ENCODE data around the gene GOLM1.
"Not testable (repeated sequence)": the region's sequence is repeated elsewhere in the genome, so short reads cannot be mapped to it uniquely, and the experiment has no call there.

The GOLM1 gene

DNA sequence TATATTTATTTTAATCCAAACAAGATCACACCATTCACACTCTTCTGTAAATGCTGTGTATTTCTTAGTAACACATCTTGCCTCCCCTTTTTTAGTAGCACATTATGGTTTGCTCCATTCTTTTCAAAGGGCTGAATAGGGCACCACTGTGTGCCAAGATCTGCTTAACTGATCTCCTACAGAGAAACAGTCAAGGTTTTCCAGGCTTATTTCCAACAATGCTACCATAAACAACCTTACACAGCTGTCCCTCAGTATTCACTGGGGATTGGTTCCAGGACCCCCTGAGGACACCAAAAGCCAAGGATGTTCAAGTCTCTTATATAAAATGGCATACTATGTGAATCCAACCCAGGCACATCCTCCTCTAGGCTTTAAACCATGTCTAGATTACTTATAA lies 16.5 kb downstream of the GOLM1 start:
- DNase-seq (ENCODE audit: low spot score) = no peak

DNA sequence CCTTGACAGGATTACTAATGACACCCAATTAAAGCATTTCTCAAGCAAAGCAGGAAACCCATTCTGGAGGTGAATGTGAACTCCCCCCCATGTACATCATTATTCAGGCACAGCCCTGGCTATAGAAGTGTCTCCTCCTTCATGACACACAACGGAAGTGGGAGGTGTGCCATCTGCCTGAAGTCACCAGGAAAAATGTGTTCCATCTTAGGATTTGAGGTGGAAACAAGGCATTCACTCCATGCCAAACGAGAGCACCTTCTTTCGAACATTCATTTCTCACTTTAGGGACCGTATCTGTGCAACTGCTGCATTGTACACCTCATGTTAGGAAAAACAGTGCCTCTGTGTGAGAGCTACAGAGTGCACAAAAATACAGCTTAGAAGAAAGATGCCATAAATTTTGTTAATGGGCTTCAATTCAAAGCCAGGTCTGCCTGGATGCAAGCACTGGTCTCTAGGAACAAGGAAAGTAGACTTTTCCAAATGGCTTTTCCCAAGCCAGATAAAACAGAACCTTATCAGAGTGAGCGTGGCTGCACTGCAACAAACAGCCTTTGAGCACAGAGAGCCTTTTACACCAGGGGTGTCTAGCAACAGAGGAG lies 19.4 kb downstream of the GOLM1 start:
- DNase-seq (ENCODE audit: low spot score) = peak; percentile 33

DNA sequence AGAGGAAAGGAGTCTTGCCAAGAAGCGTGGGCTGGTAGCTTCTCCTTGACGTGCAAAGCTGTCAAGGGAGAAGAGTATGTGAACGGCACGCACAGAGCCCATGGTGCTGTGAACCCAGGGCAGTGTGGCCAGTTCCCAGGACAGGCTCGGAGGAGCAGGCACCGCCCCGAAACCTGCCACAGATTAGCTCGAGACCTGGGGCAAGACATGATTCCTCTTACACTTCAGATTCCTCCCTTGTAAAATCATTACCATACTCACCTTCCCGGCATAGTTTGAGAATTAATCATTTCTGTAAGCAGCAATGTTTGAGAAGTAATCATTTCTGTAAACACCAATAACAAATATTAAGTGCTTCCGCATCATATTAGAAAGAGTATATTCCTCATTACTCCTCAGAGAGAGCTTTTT lies 19.9 kb downstream of the GOLM1 start:
- no peak for DNase-seq (ENCODE audit: low spot score)

DNA sequence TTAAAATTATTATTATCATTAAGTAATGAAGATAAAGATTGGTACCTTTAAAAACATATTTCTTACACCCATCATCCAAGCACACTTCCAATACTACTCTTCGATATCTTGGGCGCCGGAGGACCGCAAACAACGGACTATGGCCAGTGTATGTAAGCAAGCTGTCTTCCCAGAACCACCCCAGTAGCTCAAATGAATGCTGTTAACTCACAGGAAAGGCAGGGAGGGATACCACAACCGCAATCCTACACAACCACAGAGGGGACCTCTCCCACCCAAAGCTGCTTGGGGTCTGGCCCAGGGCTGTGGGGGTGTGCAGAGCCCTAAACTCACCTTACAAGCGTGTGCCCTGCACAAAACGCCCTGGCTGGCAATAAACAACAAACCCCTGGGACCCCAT lies 20.6 kb downstream of the GOLM1 start:
- DNase-seq (ENCODE audit: low spot score) = no peak

DNA sequence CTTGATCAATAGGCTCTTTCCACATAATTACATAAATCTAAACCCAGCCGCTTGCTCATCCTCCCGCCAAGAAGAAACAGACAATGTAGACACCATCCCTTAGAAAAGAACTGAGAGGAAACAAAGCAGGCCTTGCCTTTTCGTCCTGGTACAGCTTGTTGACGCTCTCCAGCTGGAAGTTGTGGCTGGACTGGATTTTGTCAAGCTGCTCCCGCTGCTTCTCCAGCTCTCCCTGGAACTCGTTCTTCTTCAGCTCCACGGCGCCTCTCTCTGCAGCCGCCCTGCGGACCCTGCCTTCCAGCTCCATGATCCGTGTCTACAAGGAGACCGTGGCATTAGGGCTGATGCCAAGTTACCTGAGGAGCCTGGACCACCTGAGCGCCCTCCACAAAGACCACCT lies 22.1 kb downstream of the GOLM1 start:
- DNase-seq (ENCODE audit: low spot score) = no peak

DNA sequence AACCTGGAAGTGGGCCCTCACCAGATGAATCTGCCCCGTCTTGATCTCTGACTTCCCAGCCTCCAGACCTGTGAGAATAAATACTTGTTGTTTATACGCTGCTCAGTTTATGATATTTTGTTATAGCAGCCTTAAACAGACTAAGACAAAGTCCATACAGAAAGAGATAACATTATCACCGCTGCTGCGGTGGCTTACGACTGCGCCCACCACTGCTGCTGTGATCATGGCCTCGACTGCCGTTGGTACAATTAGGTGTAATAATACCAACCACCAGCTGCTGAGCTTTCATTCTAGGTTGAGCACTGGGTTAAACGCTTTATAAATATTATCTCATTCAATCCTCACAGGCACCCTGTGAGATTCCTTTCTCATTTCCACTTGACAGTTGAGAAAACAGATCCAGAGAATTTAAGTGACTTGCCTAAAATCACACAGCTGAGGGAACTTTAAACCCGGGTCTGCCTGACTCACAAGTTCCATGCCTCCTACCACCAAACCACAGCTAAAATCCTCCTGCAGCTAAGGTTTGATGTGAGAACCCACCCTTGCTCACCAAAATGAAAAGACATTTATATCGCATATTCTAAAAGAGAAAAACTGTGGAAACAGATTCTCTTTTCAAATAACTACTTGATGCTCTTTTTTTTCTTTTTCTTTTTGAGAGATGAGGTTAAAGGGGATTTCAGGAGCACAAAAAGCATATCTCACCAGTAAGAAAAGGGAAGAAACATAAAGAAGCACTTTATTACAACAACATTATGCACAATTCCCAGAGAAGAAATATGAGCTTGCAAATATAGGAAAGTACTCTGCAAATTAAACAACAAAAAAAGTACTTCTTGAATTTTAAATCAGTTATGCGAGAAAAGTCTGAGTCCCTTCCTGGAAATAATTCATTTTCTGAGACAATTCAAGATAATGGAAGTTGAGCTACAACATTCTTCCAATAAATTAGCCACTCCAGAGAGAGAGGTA lies 23.9 kb downstream of the GOLM1 start:
- no peak for DNase-seq (ENCODE audit: low spot score)

DNA sequence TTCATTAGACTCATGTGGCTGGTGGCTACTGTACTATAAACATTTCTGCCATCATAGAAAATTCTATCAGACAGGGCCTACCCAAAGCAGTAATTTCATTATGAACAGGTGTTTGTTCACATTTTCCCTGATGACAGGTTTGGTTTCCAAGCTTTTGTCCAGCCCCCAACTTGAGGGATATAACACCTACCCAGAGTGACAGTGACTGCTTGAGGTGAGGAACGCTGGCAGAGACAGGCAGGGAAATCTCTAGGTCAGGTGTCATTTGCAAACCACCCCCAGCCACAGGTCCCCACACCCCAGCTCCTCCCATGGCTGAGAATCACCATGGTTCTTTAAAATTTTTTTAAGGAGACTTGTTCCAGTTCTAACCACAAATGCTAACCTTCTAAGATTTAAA lies 25.5 kb downstream of the GOLM1 start:
- no peak for DNase-seq (ENCODE audit: low spot score)

DNA sequence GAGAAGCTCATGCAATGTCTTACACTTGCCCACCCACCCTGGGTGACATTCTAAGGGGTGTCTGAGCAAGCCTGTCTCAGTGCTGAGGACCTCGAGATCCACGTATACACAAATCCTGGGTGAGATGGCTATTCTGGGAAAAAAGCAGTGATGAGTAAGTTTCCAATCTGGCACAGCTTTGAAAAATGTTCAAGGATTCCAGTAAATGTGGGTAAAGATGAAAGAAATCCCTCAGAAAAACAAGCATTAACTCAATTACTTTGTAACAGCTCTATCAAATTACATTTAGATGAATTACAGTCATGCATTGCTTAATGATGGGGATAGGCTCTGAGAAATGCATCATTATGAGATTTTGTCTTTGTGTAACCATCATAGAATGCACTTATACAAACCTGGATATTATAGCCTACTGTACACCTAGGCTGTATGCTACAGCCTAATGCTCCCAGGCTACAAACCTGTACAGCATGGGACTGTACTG lies 26.9 kb downstream of the GOLM1 start:
- no peak for DNase-seq (ENCODE audit: low spot score)

DNA sequence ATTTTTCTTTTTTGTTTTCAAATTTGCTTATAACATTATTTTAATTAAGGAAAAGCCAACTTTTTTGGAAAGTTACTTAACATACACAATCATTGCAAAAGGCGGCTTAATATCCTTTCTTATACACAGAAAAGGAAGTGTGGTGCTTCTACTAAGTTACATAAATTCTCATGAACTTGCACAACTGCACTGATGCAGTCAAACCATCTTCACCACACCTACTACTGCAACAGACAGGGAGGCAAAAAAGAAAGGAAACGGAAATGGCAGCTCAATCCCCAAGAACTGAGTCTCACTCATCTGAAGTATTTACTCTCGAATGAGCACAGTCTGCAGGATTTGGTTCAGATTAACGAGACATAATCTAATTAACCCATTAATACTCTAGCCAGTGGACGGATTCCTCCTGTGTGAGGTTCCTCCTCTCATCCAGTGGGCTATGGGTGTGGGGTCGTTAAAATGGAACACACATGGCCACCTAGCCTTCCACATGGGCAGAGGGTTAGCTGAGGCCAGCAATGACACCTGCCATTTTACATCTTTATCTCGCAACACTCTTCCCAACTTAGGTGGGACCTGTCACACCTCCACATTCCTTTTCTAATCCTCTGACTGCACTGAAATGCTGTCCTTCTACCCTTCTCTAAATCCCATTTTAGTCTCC lies 30.0 kb downstream of the GOLM1 start:
- no peak for DNase-seq (ENCODE audit: low spot score)

DNA sequence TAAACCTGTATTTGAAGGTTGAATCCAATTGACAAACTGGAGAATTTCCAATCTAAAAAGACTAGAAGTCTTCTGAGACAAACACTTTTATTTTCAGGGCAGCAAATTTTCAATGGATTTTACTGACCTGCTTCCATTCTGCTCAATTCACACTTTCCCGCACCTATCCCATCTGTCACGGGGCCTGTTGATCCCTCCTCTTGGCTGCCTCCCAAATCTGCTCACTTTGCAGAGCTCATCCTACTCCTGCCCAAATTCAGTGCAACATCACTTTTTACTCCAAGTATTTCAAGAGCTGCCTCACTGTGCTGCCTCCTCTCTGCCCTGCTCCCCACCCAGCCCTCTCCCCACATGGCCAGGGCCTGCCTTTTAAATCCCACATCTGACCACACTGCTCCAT lies 35.1 kb downstream of the GOLM1 start:
- DNase-seq (ENCODE audit: low spot score) = no peak

DNA sequence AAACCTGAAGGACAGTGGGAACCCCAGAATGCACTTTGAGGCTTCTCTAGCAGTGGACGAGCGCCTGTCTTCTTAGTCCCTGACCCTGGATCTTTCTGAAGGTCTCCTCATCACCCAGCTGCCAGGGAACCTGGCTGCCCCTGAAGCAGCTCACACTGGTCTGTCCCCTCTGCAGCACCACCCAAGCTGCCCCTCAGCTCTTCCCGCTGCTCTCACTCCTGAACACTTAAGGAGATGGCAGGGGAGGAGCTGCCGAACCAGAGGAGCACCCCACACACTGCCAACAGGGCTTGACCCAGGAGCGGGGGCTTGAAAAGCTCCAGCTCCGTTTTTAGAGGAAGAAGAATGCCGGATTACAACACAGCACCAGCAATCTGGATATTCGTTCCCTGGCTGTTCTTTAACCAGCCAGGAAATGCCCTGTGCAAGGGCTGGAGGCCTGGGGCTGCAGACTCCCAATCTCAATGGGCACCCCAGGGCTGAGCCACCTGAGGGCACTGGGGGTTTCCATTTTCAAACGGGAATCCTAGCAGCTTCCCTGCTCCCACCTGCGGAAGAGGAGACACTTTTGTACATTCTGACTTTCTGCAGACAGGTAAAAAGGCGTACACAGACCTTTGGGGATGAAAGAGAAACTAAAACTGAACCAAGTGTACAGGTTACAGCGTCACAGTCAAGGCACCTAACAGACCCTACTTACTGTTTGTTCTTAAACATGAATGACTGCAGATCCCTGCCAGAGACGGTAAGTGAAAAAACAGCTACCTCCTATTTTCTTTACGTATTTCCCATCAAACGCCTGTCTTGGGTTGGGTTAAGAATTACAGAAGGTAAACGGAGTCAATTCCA lies 36.3 kb downstream of the GOLM1 start:
- DNase-seq (ENCODE audit: low spot score) = no peak

DNA sequence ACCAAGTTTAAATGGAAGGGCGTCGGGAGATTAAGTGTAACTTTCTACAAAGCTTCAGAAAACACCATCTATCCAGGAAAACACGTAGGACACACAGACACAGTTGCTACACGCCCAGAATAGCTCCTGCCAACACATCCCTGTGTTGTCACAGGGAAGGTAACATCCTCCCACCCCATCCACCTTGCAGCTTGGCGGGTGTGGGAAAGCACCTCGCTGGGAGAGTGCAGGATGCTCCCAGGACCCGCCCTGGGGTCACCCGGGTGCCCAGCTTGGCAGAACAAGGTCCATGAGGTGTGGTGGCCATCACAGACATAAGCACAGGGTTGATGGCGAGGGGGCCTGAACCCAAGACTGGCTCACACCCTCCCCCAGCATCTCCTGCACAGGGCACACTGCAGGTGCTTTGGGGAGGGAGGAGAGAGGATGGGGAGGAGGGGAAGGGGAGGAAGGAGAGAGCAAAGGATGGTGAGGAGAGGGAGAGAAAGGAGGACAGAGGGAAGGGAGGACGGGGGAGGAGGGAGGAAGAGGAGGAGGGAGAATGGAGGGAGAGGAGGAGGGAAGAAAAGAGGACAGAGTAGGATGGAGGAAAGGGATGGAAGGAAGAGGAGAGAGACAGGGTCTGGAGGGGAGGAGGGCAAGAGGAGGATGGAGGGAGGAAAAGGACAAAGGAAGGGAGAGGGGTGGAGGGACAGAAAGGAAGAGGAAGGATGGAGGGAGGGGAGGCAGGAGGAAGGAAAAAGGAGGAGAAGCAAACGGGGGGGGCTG lies 37.2 kb downstream of the GOLM1 start:
- DNase-seq (ENCODE audit: low spot score) = no peak

DNA sequence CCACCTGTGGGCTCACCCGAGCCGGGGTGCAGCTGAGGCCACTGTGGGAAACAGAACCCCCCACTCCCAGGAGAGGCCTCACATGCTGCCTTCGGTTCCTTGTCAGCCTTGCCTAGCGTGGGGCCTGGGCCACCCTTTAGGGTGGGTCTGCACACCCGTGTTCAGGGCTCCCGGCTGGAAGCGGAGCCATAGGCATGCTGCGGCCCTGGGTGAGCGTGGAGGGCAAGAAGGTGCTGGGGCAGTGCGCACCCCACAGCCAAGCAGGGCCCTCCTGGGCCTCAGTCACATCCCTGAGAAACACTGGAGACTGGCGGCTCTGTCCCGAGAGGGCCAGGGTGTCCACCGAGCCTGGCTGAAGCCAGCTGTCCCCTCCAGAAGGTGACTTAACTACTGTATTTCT lies 41.9 kb downstream of the GOLM1 start:
- no peak for DNase-seq (ENCODE audit: low spot score)

DNA sequence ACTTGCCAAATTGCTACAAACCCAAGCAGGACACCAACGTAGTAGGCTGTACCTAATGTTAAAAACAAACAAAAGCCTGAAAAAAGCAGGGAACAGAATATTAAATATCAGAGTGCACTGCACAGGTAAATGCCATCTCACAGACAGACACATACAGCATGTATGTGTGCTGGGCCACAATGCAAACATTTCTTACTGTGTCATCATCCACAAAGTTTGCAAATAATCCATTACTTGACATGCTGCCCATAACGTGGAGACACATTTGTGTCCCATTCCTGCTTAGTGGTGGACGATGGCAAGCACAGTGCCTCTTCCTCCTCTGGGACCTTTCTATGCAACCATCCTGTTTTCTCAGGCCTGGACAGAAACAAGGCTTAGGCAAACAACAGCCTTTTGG lies 44.7 kb downstream of the GOLM1 start:
- DNase-seq (ENCODE audit: low spot score) = no peak

DNA sequence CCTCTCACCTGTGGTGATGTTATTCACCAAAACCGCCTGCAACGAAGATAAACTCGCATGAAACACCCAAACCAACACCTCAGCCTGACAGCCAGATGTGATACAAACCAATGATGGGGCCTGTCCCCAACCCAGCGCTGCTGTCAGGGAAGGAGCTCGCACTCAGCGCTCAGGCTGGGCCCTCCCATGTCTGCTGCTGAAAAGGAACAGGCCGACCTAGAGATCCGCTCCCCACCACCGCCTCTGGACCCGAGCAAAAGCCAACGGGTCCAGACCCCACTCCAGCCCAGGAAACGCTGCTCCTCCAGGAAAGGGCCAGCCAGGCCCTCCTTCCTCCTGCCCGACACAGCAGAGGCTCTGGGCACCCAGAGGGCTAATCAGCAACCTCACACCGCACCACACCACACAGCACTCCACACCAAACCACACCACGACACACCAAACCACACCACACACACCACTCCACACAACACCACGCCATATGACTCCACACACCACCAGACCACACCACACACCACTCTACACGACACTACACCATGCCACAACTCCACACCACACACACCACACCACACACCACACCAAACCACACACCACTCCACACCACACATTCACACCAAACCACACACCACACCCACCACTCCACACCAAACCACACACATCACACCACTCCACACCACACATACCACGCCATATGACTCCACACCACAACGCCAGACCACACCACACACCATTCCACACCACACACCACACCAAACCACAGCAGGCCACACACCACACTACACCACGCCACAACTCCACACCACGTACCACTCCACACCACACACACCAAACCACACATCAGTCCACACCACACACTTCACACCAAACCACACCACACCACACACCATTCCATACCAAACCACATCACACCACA lies 46.5 kb downstream of the GOLM1 start:
- no peak for DNase-seq (ENCODE audit: low spot score)

DNA sequence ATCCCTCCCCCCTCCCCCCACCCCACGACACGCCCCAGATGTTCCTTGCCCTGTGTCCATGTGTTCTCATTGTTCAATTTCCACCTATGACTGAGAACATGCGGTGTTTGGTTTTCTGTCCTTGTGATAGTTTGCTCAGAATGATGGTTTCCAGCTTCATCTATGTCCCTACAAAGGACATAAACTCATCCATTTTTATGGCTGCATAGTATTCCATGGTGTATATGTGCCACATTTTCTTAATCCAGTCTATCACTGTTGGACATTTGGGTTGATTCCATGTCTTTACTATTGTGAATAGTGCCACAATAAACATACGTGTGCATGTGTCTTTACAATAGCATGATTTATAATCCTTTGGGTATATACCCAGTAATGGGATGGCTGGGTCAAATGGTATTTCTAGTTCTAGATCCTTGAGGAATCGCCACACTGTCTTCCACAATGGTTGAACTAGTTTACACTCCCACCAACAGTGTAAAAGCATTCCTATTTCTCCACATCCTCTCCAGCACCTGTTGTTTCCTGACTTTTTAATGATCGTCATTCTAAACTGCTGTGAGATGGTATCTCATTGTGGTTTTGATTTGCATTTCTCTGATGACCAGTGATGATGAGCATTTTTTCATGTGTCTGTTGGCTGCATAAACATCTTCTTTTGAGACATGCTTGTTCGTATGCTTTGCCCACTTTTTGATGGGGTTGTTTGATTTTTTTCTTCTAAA lies 51.2 kb downstream of the GOLM1 start:
- DNase-seq (ENCODE audit: low spot score) = not testable (repeated sequence)

DNA sequence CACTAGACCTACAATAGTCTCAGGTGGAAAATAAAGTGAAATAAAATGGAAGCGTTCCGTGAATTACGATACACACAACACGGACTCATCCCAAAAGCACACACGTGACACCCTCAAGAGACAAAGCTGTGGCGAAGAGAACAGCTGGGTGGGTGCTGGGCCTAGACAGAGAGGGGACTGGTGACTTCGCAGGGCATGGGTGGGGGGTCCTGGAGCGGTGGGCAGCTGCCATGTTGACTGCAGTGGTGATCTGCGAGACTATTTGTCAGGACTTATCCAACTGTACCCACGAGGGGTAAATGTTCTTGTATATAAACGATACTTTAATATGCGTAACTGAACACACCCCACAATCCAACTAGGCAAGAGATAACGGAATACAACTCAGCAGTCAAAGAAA lies 52.0 kb downstream of the GOLM1 start:
- DNase-seq (ENCODE audit: low spot score) = no peak

DNA sequence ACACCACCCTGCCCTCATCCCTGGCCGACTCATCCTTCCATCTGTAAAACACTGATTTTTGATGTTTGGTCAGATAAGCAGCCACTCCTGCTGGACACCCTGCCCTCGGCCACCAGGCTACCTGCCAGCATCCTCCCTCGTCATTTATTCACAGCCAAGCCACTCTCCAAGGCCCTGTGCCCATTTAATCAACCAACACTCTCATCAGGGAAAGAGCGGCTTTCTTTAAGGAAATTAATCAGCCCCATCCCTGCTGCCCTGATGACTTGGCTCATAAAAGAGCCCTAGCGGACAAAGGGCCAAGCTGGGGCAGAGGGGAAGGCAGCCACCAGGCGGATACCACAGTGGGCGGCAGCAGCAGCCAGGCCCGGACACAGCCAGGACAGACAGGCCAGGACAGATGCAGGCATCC lies 52.4 kb downstream of the GOLM1 start:
- no peak for DNase-seq (ENCODE audit: low spot score)

DNA sequence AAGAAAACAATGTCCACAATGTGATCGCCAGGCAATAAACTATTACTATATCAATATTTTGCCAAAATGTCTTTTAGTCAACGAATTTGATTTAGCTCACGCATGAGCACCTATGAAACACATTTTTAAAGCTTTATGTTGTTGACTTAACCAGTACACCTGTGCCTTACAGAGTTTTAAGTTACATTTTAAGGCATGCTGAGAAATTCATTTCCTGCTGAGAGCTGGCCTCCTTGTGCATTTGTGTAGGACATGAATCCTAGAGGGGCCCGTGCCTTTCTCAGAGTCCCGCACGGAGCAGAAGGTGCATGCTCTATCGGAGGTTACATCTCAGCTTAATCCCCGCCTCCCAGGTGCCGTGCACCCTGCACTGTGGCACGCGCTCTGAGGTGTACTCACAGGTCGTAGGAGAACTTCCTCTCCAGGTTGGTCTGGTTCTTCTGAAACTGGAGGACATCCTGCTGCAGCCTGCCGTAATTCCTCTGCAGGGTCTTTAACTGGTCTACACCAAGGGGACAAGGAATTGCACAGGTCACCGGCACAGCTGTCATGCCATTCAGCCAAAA lies 53.2 kb downstream of the GOLM1 start:
- DNase-seq (ENCODE audit: low spot score) = no peak
